Nephron progenitor cell (in vitro differentiated cells): ENCODE data around the gene MZF1.
A peak's percentile ranks its signal among the peaks of the same experiment; 100 is the strongest.

ENCODE experiments used
- DNase-seq: peaks from one replicate; pipeline ENCODE4 v3.0.0; 2021
- H3K27ac Mint-ChIP-seq: 2 replicates; pipeline ENCODE4 v1.8.0; 2021; ENCODE audit warnings: mild to moderate bottlenecking, moderate library complexity, mixed read lengths
- H3K27me3 Mint-ChIP-seq: 2 replicates; pipeline ENCODE4 v1.8.0; 2021; ENCODE audit warnings: mild to moderate bottlenecking, low read depth, mixed read lengths; ENCODE audit not compliant: poor library complexity
- H3K36me3 Mint-ChIP-seq: 2 replicates; pipeline ENCODE4 v1.8.0; 2021; ENCODE audit warnings: low read depth, mixed read lengths
- H3K4me1 Mint-ChIP-seq: 2 replicates; pipeline ENCODE4 v1.8.0; 2021; ENCODE audit warnings: mixed read lengths
- H3K4me3 Mint-ChIP-seq: 2 replicates; pipeline ENCODE4 v1.8.0; 2021; ENCODE audit warnings: mild to moderate bottlenecking, moderate library complexity, mixed read lengths
- H3K9me3 Mint-ChIP-seq: 2 replicates; pipeline ENCODE4 v1.8.0; 2021; ENCODE audit warnings: mild to moderate bottlenecking, moderate library complexity, mixed read lengths
- CTCF ChIP-seq: fragments of 200-600 bp; sonication (generic); IDR thresholded peaks from 2 replicates; pipeline ENCODE4 v1.5.0; 2021; ENCODE audit warnings: antibody characterized with exemption

The MZF1 gene

GRCh38 chr19:58556622-58557220 lies 16.4 kb downstream of the MZF1 start:
- peaks cover 71% of the 10 kb centered on the region for H3K4me1 Mint-ChIP-seq
- H3K4me3 Mint-ChIP-seq, result peak overlapping the region; percentile 99
- H3K27ac Mint-ChIP-seq, result peak overlapping the region; percentile 99
- H3K9me3 Mint-ChIP-seq, result no peaks in the 10 kb centered on the region
- H3K27me3 Mint-ChIP-seq, result peaks cover 7% of the 10 kb centered on the region
- DNase-seq, result no peak
- peaks cover 26% of the 10 kb centered on the region for H3K36me3 Mint-ChIP-seq
- TF ChIP-seq CTCF, result no peak

GRCh38 chr19:58555920-58556621 lies 17.1 kb downstream of the MZF1 start:
- no peak for TF ChIP-seq CTCF
- peaks cover 7% of the 10 kb centered on the region for H3K27me3 Mint-ChIP-seq
- H3K4me1 Mint-ChIP-seq, result peaks cover 66% of the 10 kb centered on the region
- H3K4me3 Mint-ChIP-seq, result peak overlapping the region; percentile 99
- H3K36me3 Mint-ChIP-seq, result peaks cover 28% of the 10 kb centered on the region
- no peaks in the 10 kb centered on the region for H3K9me3 Mint-ChIP-seq
- DNase-seq, result no peak
- H3K27ac Mint-ChIP-seq, result peak overlapping the region; percentile 99

- peak overlapping the region; percentile 97 for H3K4me3 Mint-ChIP-seq
- TF ChIP-seq CTCF, result no peak
- peaks cover 64% of the 10 kb centered on the region for H3K4me1 Mint-ChIP-seq
- peaks cover 34% of the 10 kb centered on the region for H3K36me3 Mint-ChIP-seq
- peak overlapping the region; percentile 99 for H3K27ac Mint-ChIP-seq
- H3K27me3 Mint-ChIP-seq, result peaks cover 10% of the 10 kb centered on the region
- no peak for DNase-seq
- H3K9me3 Mint-ChIP-seq, result no peaks in the 10 kb centered on the region
Observed at GRCh38 chr19:58555369-58555885, 17.7 kb downstream of the MZF1 start.

- peak within 1 kb of the TSS; percentile 97 for H3K4me3 Mint-ChIP-seq
- TF ChIP-seq CTCF, result no peak
- peak; percentile 99 for DNase-seq
- H3K9me3 Mint-ChIP-seq, result no peaks in the 10 kb centered on the region
- H3K27me3 Mint-ChIP-seq, result peaks cover 10% of the 10 kb centered on the region
- H3K4me1 Mint-ChIP-seq, result peaks cover 57% of the 10 kb centered on the region
- H3K27ac Mint-ChIP-seq, result peak within 1 kb of the TSS; percentile 99
- peaks cover 39% of the 10 kb centered on the region for H3K36me3 Mint-ChIP-seq
Observed at GRCh38 chr19:58554494-58555368, 18.4 kb downstream of the MZF1 start, which contains the start of gene CHMP2A. Gene CHMP2A (minus strand): TSS chr19:58555105. CDS start chr19:58554212, 893 bp downstream.

GRCh38 chr19:58553799-58554493 lies 19.2 kb downstream of the MZF1 start:
- DNase-seq, result no peak
- Mint-ChIP-seq H3K36me3 (peaks cover 39% of the 10 kb centered on the region), H3K4me3 (peak overlapping the region; percentile 97), H3K27ac (peak overlapping the region; percentile 99), H3K27me3 (peaks cover 10% of the 10 kb centered on the region), H3K9me3 (no peaks in the 10 kb centered on the region), H3K4me1 (peaks cover 51% of the 10 kb centered on the region)
- no peak for TF ChIP-seq CTCF
